ENCODE results near the gene CNIH4.
"Not testable (repeated sequence)": the region's sequence is repeated elsewhere in the genome, so short reads cannot be mapped to it uniquely, and the experiment has no call there.

Gene CNIH4

DNA sequence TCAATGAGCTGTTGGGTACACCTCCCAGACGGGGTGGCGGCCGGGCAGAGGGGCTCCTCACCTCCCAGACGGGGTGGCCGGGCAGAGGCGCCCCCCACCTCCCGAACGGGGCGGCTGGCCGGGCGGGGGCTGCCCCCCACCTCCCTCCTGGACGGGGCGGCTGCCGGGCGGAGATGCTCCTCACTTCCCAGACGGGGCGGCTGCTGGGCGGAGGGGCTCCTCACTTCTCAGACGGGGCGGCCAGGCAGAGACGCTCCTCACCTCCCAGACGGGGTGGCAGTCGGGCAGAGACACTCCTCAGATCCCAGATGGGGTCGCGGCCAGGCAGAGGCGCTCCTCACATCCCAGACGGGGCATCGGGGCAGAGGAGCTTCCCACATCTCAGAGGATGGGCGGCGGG, 7.0 kb upstream of the CNIH4 start:
- not testable (repeated sequence) for DNase-seq (ENCODE audit: low read depth)

DNA sequence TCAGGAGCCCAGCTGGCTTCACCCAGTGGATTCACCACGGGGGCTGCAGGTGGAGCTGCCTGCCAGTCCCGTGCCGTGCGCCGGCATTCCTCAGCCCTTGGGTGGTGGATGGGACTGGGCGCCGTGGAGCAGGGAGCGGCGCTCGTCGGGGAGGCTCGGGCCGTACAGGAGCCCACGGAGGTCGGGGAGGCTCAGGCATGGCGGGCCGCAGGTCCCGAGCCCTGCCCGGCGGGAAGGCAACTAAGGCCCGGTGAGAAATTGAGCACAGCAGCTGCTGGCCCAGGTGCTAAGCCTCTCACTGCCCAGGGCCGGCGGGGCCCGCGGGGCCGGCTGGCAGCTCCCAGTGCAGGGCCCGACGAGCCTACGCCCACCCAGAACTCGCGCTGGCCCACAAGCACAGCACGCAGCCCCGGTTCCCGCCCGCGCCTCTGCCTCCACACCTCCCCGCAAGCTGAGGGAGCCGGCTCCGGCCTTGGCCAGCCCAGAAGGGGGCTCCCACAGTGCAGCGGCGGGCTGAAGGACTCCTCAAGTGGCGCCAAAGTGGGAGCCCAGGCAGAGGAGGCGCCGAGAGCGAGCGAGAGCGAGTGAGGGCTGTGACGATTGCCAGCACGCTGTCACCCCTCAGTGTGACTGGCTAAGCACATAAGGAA, 4.1 kb upstream of the CNIH4 start:
- DNase-seq (ENCODE audit: low read depth): not testable (repeated sequence)

DNA sequence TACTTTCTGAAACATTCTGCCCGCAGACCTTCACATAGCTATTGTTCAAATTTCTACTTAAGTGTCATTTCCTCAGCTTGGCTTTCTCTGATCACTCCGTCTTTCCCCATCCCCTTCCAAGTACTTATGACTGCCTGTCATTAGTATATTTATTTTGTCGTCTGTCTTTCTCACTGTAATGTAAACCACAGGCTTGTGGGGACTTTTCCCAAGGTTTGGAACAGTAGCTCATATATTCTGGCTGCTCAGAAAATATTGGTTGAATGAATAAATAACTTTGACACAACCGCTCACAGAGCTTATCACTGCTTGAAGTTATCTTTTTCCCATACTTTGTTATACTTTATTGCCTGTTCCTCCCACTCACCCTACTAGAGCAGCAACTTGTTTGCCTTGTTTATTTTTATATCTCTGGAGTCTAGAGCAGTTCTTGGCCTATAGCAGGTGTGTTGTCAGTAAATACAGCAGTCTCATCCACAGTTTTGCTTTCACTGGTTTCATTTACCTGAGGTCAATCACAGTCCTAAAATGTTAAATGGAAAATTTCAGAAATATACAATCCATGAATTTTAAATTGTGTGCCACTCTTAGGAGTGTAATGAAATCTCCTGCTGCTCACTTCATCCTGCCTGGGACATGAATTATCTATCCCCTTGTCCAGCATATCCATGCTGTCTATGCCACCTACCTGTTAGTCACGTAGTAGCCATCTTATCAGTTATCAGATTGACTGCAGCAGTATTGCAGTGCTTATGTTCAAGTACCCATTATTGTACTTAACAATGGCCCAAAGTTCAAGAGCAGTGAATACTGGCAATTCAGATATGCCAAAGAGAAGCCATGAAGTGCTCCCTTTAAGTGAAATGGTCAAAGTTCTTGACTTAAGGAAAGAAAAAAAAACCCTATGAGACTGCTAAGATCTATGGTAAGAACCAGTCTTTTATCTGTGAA, 2.4 kb upstream of the CNIH4 start:
- DNase-seq (ENCODE audit: low read depth): no peak

DNA sequence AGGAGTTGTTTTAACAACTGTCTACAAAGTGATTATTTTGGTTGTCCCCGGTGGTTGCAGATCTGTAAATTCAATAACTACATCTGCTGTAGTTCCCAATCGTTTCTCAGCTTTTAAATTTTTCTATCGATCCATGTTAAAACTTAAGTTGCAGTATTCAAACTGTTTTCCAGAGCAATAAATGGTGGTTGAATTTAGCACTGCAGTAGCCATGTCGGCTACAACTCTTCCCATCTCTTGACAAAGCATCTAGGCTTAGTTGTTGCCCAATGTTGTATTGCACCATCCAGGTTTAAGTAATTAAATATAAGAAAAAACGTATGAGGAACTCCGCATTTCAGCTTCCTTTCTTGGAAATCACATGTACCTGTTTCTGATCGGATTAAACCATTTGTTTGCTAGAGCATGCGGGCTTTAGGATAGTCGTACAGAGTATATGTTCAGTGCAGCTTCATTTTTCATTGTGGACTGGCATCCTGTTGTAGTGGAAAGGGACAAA, 996 bp downstream of the CNIH4 start:
- DNase-seq (ENCODE audit: low read depth): peak; percentile 24

DNA sequence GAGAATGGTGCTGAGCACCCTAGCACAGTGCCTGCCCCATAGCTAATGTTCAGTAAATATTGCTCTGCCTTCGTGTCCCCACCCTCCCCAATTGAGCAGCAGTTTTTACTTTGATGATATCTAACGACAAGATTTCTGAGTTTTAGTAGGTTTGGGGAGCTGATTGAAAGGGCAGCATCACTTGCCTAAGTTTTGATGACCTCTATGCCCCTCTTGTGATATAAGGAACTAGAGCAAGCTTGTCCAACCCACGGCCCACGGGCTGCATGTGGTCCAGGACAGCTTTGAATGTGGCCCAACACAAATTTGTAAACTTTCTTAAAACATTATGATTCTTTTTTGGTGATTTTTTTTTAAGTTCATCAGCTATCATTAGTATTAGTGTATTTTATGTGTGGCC, 1.6 kb downstream of the CNIH4 start:
- DNase-seq (ENCODE audit: low read depth): no peak

DNA sequence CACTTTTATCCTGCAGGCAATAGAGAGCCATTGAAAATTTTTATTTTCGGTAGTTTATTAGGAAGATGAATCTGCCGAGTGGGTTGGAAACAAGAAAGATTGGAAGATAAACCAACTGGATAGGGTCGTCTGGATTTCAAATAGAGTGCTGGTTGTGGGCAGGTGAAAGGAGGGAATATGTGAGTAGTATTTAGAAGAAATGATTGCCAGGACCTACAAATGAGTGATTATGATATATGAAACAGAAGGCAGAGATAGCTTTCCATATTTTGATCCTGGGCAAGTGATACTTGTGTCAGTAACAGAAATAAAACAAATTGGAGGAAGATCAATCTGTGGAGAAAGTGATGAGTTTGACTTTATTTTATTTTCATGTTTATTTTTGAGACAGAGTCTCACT, 2.5 kb downstream of the CNIH4 start:
- no peak for DNase-seq (ENCODE audit: low read depth)

DNA sequence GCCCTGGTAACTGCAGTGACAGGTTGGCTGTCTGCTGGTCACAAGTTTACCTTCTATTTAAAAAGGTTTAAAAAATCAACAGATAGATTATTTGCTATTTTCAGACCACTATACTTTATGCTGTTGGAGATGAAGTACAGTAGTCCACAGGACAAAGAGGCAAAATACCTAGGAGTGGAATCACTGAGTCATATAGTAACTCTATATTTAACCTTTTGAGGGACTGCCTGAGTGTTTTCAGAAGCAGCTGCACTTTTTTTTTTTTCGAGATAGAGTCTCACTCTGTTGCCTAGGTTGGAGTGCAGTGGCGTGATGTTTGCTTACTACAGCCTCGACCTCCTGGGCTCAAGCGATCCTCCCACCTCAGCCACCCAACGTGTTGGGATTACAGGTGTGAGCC, 11.7 kb downstream of the CNIH4 start:
- DNase-seq (ENCODE audit: low read depth): no peak

DNA sequence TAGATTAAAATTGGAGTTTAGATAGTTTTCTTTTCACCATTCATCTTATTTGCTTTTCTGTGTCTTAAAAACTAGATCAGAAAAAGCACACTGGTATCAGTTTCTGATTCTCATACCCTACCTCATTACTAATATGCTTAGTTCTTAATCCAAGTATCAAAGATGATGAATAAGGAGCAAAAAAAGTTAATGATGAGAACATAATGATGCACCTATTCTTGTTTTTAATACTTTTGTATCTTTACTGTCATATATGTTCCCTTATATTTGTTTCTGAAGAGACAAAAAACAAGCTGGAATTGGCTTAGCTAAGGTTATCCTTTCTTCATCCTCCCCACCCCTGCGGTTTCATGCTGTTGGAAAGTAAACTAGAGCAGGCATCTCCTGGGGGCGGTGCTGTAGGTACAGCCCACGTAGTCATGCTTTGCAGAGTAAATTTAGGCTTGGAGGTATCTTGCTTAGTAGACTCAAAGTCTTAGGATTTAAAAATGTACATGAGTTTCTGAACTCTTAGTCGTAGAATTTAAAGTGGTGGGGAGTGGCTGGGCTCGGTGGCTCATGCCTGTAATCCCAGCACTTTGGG, 16.4 kb downstream of the CNIH4 start:
- DNase-seq (ENCODE audit: low read depth): no peak

DNA sequence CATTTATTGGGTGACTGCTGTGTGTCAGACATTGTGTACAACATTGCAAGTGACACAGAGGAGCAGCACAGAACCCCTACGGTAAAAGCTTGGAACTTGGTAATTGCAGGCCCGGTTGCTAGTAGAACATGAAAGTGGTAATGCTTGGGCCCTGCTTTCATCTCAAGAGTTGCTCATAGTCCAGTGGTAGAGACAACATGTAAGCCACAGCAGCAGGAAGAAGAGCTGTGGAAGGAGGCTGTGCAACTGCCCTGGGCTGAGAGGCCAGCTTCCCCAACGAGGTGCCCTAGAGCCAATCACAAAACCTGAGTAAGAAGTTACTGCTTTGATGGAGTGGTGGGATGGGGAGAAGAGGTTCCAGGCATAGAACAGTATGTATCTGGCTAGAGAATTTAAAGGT, 18.4 kb downstream of the CNIH4 start:
- DNase-seq (ENCODE audit: low read depth): no peak

DNA sequence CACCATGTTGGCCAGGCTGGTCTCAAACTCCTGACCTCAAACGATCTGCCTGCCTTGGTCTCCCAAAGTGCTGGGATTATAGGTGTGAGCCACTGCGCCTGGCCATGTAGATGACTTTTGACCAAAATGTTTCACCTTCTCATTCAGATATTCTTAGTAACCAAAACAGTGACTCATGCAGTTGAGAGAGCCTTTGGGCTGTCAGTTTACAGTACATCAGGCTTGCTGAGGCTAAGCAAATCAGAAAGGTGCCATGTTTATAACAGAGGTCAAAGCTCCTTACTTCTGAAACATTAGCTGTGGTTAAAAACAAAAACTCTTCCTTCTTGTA, 21.0 kb downstream of the CNIH4 start:
- peak; percentile 12 for DNase-seq (ENCODE audit: low read depth)

DNA sequence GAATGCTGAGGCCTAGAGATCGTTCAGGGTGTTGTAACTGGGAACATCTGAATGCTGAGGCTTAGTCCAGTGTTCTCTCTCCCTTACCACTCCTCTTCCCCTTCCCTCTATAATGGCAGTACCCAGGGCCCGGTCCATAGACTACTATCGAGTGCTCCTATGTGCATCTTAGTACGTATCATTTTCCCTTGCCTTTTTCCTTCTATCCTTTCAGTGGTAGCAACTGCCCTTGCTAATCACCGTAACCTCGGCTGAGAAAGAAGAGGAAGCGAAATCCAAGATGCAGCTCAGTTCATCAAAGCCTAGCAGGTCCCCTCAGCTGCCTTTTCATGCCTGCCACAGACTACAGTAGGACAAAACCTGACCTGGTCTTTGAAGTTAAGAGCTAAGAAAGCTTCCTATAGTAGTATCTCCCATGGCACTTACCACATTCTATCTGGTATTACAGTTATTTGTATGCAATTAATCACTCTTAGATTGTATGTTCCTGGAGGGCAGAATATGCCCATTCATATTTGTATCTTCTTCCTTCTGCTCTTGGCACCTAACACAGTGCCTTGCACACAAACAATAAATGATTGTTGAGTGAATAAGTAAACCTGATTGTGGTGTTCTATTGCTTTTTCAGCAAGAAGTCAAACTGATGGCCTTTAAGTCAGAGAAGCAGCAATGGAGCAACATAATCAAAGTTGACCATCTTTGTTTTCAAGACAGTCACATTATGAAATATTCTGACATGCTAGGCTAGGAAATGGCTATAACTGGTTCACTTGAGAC, 22.4 kb downstream of the CNIH4 start:
- DNase-seq (ENCODE audit: low read depth): no peak

DNA sequence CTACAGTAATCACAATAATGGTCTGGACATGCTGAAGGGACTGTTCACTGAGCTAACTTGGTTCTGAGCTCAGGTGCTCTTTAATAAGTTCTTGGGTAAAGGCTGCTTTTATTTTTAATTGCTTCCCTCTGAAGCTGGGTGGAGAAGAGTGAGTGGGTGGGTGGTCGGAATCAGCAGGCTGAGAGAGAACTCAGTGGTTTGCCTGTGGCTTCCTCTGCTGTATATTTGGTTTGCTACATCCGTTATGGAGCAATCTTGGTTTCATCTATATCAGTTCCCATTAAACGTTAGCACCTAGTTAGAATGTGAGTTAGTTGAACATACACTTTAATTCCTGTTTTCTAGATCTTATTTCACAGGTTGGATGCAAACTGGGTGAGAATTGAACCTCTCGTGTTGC, 23.3 kb downstream of the CNIH4 start:
- no peak for DNase-seq (ENCODE audit: low read depth)

DNA sequence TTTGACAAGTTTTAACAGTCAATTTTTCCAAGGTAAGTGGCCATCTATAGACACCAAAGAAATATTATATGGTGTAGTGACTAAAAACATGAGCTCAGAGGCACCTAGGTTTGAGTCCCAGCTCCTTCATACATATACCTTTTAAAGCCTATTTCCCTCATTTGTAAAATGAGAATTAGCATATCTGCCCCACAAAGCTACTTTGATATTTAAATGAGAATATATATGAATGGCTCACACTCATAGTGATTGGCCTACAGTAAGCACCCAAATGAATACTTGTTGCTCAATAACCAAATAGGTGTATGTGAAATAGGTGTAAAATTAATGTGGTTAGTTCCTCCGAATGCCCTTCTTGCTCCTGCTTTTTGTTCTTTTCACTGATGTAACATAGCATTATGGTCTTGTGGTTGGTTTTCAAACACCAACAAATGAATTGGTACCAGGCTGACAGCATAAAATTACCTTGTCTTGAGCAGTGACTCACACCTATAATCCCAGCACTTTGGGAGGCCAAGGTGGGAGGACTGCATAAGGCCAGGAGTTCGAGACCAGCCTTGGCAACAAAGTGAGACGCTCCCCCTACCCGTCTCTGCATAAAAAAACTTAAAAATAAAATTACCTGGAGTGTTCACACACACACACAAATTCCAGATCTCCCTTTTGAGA, 25.3 kb downstream of the CNIH4 start:
- DNase-seq (ENCODE audit: low read depth): no peak

DNA sequence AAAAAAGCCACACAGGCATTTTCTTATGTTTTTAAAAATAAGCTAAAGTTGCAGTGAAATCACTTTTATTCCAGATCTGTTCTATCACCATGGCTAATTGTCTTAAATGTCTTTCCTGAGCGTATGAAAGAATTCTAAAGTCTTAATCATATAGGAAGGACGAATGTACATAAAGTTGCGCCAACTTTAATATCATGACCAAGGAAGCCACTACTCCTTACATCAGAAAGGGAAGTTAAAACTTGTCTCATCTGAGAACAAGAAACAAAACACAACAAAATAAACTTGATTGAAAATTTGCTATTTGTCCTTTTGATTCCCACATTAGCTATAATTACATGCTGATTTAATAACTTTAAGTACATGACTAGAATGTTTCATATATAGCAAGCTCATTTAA, 26.5 kb downstream of the CNIH4 start:
- DNase-seq (ENCODE audit: low read depth): no peak

DNA sequence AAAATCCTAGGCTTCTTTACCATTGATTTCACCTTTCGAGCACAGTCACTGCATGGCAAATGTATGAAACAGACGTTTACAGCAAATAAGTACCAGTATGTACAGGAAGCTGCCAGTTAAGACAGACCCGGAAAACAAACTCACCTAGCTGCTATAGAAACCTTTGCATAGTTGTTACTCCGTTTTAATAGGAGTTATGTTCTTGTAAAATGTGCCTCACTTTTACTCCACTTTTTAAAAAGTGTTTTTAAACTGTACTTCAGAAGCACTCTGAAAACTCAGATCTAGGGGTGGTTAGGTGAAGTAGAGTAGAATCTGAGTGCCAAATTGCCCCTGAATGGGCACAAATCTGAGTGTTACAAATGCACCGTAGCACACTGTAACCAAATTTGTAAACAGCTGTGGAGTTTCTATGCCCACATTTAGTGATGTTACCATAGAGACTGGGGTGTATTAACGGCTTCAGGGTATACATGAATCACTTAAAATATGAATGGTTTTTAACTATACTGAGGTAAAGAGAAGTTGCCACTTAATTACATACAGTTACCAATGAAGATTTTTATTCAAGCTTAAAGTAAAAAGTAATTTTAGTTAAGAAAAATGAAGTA, 30.7 kb downstream of the CNIH4 start:
- no peak for DNase-seq (ENCODE audit: low read depth)

DNA sequence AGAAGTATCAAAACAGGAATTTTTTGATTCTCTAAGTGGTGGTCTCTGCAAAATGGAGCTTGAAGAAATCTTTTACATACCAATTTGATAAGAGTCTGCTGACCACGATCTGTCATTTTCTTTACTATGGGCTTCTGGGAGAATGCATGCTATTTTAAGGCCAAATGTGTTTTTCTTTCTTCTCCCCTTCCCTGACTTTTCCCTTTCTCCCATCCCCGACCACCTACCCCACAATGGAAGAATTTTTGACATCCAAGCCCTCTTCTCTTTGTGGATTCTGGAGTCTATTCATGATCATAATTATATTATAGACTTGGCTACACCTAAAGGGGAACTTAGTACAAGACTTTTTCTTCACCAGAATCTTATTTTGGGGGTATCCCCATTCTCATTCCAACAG, 31.3 kb downstream of the CNIH4 start:
- no peak for DNase-seq (ENCODE audit: low read depth)

DNA sequence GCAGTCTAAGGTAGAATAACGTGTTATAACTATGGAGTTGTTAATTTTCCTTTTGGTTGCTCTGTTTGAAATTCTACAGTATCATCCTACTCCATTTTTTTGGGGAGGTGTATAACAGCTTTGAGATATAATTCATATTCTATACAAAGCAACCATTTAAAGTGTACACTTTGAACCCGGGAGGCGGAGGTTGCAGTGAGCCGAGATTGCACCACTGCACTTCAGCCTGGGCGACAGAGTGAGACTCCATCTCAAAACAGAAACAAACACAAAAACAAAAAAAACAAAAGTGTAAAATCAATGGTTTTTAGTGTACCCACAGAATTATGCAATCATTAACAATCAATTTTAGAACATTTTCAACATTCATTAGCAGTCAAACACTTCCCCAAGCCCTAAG, 33.8 kb downstream of the CNIH4 start:
- no peak for DNase-seq (ENCODE audit: low read depth)

DNA sequence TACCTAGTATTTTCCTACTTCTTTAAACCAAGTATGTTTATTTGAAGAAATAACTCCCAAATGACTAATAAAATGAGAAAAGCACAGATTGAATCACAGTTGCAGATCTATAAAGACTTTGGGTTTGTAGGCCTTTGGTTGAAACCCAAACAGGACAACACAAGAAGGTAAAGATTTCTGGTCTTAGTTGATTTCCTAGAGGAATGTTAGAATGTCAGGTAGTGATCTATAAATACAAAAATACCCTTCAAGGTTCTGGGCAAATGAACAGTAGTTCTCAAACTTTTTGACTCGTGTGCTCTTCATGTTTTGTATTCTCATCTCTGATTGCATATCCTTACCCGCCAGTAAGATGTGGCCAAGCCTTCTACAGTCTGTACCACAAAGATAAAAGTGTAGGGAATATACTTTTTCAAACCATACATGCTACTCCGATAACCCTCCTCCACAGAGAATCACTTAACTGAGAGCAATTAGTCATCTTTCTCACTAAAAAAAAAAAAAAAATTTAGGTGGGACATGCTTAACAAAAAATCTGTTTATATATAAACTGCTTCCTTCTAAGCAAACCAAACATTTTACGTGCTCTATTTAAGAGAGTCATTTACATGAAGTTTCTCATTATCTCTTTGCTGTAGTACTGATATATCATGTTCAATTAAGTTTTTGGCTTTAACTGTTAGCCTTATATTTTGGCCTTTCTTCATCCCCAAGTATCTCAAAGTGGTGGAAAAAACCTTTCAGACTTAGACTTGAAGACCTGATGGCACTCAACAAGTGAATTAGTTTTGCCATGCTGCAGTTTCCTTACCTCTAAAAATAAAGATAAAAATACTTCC, 36.0 kb downstream of the CNIH4 start:
- no peak for DNase-seq (ENCODE audit: low read depth)

DNA sequence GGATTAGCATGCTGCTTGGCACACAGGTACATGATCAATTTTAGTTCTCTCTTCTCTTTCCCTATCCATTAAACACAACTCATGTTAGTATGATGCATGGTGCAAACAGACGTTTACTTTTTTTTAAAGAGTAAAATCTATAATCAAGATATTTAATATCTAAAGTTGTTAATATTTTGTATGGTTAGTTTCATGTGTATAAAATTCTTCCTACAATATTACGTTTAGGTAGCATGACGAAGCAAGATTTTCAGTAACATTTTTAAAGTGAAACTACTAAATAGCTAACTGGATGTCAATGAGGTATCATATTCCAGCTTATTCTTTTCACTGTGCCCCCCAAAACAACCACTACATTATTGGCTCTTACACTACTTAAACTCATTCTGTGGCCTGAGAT, 36.6 kb downstream of the CNIH4 start:
- DNase-seq (ENCODE audit: low read depth): no peak

DNA sequence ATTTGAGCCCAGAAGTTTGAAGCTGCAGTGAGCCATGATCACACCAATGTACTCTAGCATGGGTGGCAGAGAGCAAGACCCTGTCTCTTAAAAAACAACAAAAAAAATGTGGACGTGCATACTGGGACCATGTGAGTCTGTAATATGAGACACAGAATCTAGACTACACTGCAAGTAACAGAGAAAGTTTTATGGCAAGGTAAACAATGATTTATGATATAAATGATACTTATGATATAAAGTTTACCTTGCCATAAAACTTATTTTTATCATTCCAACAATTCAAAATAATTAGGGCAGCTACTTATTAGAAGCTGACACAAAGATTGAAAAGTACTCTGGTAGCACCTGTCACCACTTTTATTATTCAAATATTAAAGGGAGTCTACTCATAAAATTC, 43.2 kb downstream of the CNIH4 start:
- no peak for DNase-seq (ENCODE audit: low read depth)

Data from stromal cell of bone marrow (primary cell).